T-helper 2 cell treated with Interferon-gamma antibody and Interleukin-4, amounts not matched to agents 5 μg/mL and 100 μg/mL, for 36 hours (primary cell): ENCODE data around the gene AZGP1.

ENCODE experiments used
- DNase-seq: peaks from one replicate; pipeline ENCODE4 v3.0.0; 2021; ENCODE audit warnings: low spot score
- H3K27ac Mint-ChIP-seq: one replicate; pipeline ENCODE4 v1.8.0; 2021; ENCODE audit warnings: mild to moderate bottlenecking, mixed read lengths
- H3K27me3 Mint-ChIP-seq: one replicate; pipeline ENCODE4 v1.8.0; 2021; ENCODE audit warnings: low read depth, mixed read lengths
- H3K36me3 Mint-ChIP-seq: one replicate; pipeline ENCODE4 v1.8.0; 2021; ENCODE audit warnings: low read depth, mixed read lengths
- H3K4me1 Mint-ChIP-seq: one replicate; pipeline ENCODE4 v1.8.0; 2021; ENCODE audit warnings: low read depth, mixed read lengths
- H3K4me3 Mint-ChIP-seq: one replicate; pipeline ENCODE4 v1.8.0; 2022; ENCODE audit warnings: mild to moderate bottlenecking, moderate library complexity, mixed read lengths
- H3K9me3 Mint-ChIP-seq: one replicate; pipeline ENCODE4 v1.8.0; 2021; ENCODE audit warnings: mixed read lengths

AZGP1 gene

DNA sequence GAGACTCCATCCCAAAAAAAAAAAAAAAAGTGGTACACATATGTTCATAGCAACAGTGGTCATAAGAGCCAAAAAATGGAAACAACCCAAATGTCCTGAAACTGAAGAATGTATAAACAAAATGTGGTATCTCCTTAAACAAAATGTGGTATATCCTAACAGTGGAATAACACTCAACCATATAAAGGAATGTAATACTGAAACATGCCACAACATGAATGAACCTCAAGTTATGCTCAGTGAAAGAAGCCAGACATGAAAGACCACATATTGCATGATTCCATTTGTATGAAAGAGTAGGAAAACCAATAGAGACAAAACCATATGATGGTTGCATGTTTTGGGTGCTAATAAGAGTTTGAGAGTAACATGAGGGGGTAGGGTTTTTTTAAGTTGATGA is 49.5 kb downstream of the AZGP1 start:
- Mint-ChIP-seq H3K27ac (no peak overlapping the region), H3K36me3 (peaks cover 4% of the 10 kb centered on the region), H3K27me3 (peaks cover 28% of the 10 kb centered on the region), H3K4me1 (peaks cover 26% of the 10 kb centered on the region), H3K9me3 (no peaks in the 10 kb centered on the region), H3K4me3 (no peak overlapping the region)
- DNase-seq: no peak

DNA sequence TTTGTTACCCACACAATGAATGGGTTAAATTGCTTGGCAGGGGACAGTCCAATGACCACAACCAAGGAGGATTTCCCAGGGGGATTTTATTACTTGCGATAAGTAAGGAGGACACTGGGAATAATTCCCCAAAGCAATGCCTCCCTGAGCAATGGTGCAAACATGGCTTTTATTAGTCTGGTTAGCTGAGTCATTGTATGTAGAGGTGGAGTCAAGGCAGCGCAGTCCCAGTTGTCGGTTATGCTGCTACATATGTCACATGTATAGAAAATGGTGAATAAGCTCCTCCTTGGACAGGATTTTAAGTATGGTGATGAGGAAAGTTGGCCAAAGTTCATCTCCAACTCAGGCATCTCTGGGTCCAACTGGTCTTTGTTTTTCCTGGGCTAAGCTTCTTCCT is 52.6 kb downstream of the AZGP1 start:
- H3K4me3 Mint-ChIP-seq: no peak overlapping the region

DNA sequence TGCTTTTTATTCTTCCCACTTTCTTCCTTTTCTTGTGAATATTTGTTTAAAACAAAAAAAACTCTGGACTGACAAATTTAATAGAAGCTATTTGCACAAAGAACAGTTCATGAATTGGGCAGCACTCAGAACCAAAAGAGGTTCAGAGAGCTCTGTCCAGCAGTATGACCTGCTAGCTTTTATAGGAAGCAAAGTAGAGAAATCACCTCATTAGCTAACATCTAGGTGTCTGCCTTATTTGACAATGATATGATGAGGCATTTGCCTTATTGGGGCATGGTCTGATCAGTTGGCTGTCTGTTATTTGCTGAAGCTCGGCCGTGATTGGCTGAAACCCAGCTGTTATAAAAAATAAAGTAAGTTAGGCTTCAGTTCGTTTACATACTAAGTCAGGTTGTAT is 55.7 kb downstream of the AZGP1 start:
- DNase-seq: no peak
- Mint-ChIP-seq H3K4me1 (peaks cover 24% of the 10 kb centered on the region), H3K9me3 (no peaks in the 10 kb centered on the region), H3K27ac (peak overlapping the region; percentile 93), H3K4me3 (peak overlapping the region; percentile 97), H3K36me3 (peaks cover 28% of the 10 kb centered on the region), H3K27me3 (peaks cover 4% of the 10 kb centered on the region)

More for the DNA sequence above, 52.6 kb downstream of the AZGP1 start:
- peaks cover 24% of the 10 kb centered on the region for H3K27me3 Mint-ChIP-seq
- peaks cover 13% of the 10 kb centered on the region for H3K36me3 Mint-ChIP-seq
- H3K9me3 Mint-ChIP-seq: no peaks in the 10 kb centered on the region
- peaks cover 8% of the 10 kb centered on the region for H3K4me1 Mint-ChIP-seq
- no peak for DNase-seq
- H3K27ac Mint-ChIP-seq: no peak overlapping the region

DNA sequence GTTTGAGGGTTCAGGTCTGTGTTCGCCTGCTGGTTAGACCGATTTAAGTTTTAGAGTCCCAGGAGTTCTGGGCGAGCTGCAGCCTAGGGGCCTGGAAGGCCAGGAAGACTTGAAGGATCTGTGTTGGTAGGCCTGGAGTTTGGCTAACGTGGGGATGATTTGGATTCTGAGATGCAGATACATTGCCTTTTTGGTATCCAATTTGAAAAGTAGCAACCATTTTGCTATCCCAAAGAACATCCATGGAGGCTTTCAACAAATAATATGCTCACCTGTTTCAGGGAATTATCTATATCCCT is 56.1 kb downstream of the AZGP1 start:
- Mint-ChIP-seq H3K27ac (peak overlapping the region; percentile 93), H3K4me1 (peaks cover 24% of the 10 kb centered on the region), H3K4me3 (peak overlapping the region; percentile 97), H3K27me3 (peaks cover 2% of the 10 kb centered on the region), H3K9me3 (no peaks in the 10 kb centered on the region), H3K36me3 (peaks cover 28% of the 10 kb centered on the region)
- DNase-seq: no peak

DNA sequence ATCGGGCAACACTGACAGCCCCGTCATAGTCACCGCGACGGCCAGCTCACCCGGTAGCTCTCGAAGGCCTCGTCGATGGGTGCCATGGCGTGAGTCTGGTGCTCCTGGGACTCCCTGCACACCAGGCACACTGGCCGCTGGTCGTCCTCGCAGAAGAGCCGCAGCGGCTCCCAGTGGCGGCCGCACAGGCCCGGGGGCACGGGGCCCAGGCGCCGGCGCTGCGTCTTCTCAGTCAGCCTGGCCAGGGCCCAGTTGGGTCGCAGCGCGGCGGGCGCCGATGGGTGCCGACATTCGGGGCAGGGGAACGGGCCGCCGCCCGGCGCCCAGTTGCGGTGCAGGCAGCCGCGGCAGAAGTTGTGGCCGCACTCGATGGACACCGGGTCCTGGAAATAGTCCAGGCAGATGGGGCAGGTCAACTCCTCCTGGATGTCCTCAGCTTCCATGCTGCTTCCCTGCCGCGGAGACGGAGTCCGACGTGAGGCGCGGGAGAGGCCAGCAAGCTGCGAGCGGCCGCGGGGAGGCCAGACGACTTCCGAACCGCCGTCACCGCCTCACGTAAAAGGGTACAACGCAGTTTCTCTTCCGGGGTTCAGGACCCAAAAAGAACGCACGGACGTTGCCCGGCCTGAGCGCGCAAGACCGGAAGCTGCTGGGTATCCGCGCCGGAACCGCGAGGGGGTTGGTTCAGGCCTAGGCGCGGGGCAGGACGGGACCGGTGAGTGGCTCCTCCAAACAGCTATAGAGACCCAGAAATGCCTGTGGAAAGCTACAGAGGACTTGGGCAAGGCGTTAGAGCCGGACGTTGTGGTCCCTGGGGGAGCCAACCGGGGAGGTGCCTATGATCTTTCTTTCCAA is 56.6 kb downstream of the AZGP1 start, which contains the start of gene TRIM4:
Gene TRIM4, minus strand, starts transcription at position 572 of the 855 bp plus-strand sequence. Its CDS starts 129 bp downstream, at position 443.
- Mint-ChIP-seq H3K27ac (peak within 1 kb of the TSS; percentile 93), H3K4me3 (peak within 1 kb of the TSS; percentile 97), H3K36me3 (peaks cover 28% of the 10 kb centered on the region), H3K9me3 (no peaks in the 10 kb centered on the region), H3K4me1 (peaks cover 24% of the 10 kb centered on the region), H3K27me3 (no peaks in the 10 kb centered on the region)
- peak; percentile 94 for DNase-seq
